ENCODE results near the gene ACTL6B.

DNA sequence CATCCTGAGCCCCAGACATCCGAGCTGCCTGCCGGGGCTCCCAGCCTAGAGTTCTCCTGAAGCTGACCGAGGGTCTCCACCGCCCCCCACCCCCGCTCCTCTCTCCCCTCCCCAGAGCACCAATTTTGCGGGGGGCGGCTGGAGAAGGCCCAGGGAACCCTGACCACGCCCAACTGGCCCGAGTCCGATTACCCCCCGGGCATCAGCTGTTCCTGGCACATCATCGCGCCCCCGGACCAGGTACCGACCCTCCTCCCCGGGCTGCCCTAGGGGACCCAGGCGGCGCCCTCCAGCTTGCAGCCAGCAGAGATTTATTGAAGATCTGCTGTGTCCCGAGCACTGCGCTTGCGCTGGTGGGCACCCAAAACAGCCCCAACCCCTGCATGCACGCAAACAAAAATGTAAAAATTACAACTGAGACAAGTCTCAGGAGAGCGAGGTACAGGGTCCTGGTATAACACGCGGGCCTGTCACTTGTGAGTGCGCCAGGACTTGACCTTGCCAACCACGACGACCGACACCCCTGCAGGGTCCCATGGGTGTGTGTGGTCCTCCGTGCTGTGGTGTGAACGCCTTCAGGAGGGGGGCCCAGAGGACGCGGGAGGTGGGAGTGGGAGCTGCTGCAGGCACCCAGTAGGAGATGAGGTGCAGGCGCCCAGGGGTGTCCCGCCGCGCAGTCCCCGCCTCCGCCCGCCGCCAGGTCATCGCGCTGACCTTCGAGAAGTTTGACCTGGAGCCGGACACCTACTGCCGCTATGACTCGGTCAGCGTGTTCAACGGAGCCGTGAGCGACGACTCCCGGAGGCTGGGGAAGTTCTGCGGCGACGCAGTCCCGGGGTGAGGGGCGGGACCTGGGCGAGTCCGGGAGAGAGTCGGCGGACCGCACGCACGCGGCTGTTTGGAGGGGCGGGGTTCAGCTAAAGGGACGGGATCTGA, 51.0 kb downstream of the ACTL6B start:
- TF ChIP-seq, protein P1, sequence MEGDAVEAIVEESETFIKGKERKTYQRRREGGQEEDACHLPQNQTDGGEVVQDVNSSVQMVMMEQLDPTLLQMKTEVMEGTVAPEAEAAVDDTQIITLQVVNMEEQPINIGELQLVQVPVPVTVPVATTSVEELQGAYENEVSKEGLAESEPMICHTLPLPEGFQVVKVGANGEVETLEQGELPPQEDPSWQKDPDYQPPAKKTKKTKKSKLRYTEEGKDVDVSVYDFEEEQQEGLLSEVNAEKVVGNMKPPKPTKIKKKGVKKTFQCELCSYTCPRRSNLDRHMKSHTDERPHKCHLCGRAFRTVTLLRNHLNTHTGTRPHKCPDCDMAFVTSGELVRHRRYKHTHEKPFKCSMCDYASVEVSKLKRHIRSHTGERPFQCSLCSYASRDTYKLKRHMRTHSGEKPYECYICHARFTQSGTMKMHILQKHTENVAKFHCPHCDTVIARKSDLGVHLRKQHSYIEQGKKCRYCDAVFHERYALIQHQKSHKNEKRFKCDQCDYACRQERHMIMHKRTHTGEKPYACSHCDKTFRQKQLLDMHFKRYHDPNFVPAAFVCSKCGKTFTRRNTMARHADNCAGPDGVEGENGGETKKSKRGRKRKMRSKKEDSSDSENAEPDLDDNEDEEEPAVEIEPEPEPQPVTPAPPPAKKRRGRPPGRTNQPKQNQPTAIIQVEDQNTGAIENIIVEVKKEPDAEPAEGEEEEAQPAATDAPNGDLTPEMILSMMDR (IDR thresholded peaks at IDR 0.05) = peak; percentile 15; the same call in 1 of the 2 replicates
- TF ChIP-seq ZFX (IDR thresholded peaks at IDR 0.05; ENCODE audit: borderline replicate concordance) = no peak

Data from 22Rv1 (cell line).